ENCODE measurements around the gene FAM20C.

Gene FAM20C

GRCh38 chr7:169276-170172 lies 22.8 kb upstream of the FAM20C start:
- no peak overlapping the region for H2AFZ ChIP-seq (ENCODE audit: low read depth)
- no peaks in the 10 kb centered on the region for H3K79me2 ChIP-seq (ENCODE audit: insufficient read depth, low read depth)
- no peaks in the 10 kb centered on the region for H4K20me1 ChIP-seq (ENCODE audit: insufficient read depth)
- H3K36me3 ChIP-seq (ENCODE audit: insufficient read depth), result no peaks in the 10 kb centered on the region
- H3K4me1 ChIP-seq (ENCODE audit: low read depth, poor library complexity, severe bottlenecking), result no peaks in the 10 kb centered on the region
- no peak overlapping the region for H3K27ac ChIP-seq
- peaks cover 52% of the 10 kb centered on the region; the same call in 1 of the 2 replicates for H3K27me3 ChIP-seq (ENCODE audit: insufficient read depth, low read depth)
- H3K4me2 ChIP-seq, result no peak overlapping the region
- H3K9ac ChIP-seq, result no peak overlapping the region
- no peak overlapping the region for H3K4me3 ChIP-seq (IDR thresholded peaks at IDR 0.05; ENCODE audit: insufficient read depth, low read depth, low read length)
- no peak for TF ChIP-seq CTCF (conservative IDR thresholded peaks at IDR 0.05; ENCODE audit: low read depth, low read length)

- no peak for TF ChIP-seq CTCF (conservative IDR thresholded peaks at IDR 0.05; ENCODE audit: low read depth, low read length)
- Histone ChIP-seq H2AFZ (ENCODE audit: low read depth) (no peak overlapping the region), H4K20me1 (ENCODE audit: insufficient read depth) (no peaks in the 10 kb centered on the region), H3K36me3 (ENCODE audit: insufficient read depth) (no peaks in the 10 kb centered on the region), H3K79me2 (ENCODE audit: insufficient read depth, low read depth) (no peaks in the 10 kb centered on the region), H3K4me1 (ENCODE audit: low read depth, poor library complexity, severe bottlenecking) (no peaks in the 10 kb centered on the region), H3K4me3 (IDR thresholded peaks at IDR 0.05; ENCODE audit: insufficient read depth, low read depth, low read length) (no peak overlapping the region), H3K27me3 (ENCODE audit: insufficient read depth, low read depth) (peaks cover 47% of the 10 kb centered on the region; the same call in 1 of the 2 replicates), H3K27ac (no peak overlapping the region), H3K4me2 (no peak overlapping the region), H3K9ac (no peak overlapping the region)
Observed at GRCh38 chr7:170551-171363, 21.6 kb upstream of the FAM20C start.

- TF ChIP-seq CTCF (conservative IDR thresholded peaks at IDR 0.05; ENCODE audit: low read depth, low read length), result no peak
- Histone ChIP-seq H3K79me2 (ENCODE audit: insufficient read depth, low read depth) (no peaks in the 10 kb centered on the region), H3K4me3 (IDR thresholded peaks at IDR 0.05; ENCODE audit: insufficient read depth, low read depth, low read length) (no peak overlapping the region), H3K4me1 (ENCODE audit: low read depth, poor library complexity, severe bottlenecking) (no peaks in the 10 kb centered on the region), H3K27me3 (ENCODE audit: insufficient read depth, low read depth) (peaks cover 53% of the 10 kb centered on the region; the same call in 1 of the 2 replicates), H4K20me1 (ENCODE audit: insufficient read depth) (no peaks in the 10 kb centered on the region), H3K36me3 (ENCODE audit: insufficient read depth) (no peaks in the 10 kb centered on the region), H3K9ac (no peak overlapping the region), H3K4me2 (no peak overlapping the region), H2AFZ (ENCODE audit: low read depth) (no peak overlapping the region), H3K27ac (no peak overlapping the region)
Observed at GRCh38 chr7:171364-171904, 20.9 kb upstream of the FAM20C start.

GRCh38 chr7:171912-172515 lies 20.4 kb upstream of the FAM20C start:
- Histone ChIP-seq H3K4me3 (IDR thresholded peaks at IDR 0.05; ENCODE audit: insufficient read depth, low read depth, low read length) (no peak overlapping the region), H3K4me1 (ENCODE audit: low read depth, poor library complexity, severe bottlenecking) (no peaks in the 10 kb centered on the region), H3K27ac (no peak overlapping the region), H3K27me3 (ENCODE audit: insufficient read depth, low read depth) (peaks cover 53% of the 10 kb centered on the region; the same call in 1 of the 2 replicates), H3K4me2 (no peak overlapping the region), H3K9ac (no peak overlapping the region), H2AFZ (ENCODE audit: low read depth) (no peak overlapping the region), H3K36me3 (ENCODE audit: insufficient read depth) (no peaks in the 10 kb centered on the region), H3K79me2 (ENCODE audit: insufficient read depth, low read depth) (no peaks in the 10 kb centered on the region), H4K20me1 (ENCODE audit: insufficient read depth) (no peaks in the 10 kb centered on the region)
- no peak for TF ChIP-seq CTCF (conservative IDR thresholded peaks at IDR 0.05; ENCODE audit: low read depth, low read length)

All from KMS-11 (cell line).